ENCODE data around the gene NOX3. TPM values are rescaled to one million over a fixed set of nuclear protein-coding genes. Genes with fewer than 3 reads are reported as not detected.

Gene NOX3
- total and polyA plus RNA-seq, 2 of the 8 experiments (the other 6 are each of a cell fraction or from before 2014, with no cell fraction given) = not detected

GRCh38 chr6:155424181-155424580 lies 31.5 kb downstream of the NOX3 start:
- Histone ChIP-seq H3K9ac (replicated peaks in 1 of 4; ENCODE audit: extremely low read depth in 1 of 4, low read depth in 3 of 4, low read length in 3 of 4) (no peak overlapping the region), H4K8ac (ENCODE audit: extremely low read depth, insufficient read depth, low read length) (no peak overlapping the region), H2BK15ac (ENCODE audit: low read length) (no peak overlapping the region), H3K27me3 (replicated peaks in 1 of 4; ENCODE audit: control insufficient read depth in 3 of 4, extremely low read depth in 1 of 4, insufficient read depth in 3 of 4, low read length in 3 of 4) (no peaks in the 10 kb centered on the region; a peak in 1 of 7 replicates), H3K4me1 (replicated peaks in 1 of 4; ENCODE audit: control insufficient read depth in 3 of 4, insufficient read depth in 4 of 4, low read length in 3 of 4) (no peaks in the 10 kb centered on the region), H3K4ac (replicated peaks; ENCODE audit: insufficient read length, low read depth, low read length) (no peak overlapping the region), H3K79me2 (ENCODE audit: control insufficient read depth in 1 of 2, insufficient read depth in 2 of 2, low read length in 2 of 2) (no peaks in the 10 kb centered on the region), H2AK5ac (ENCODE audit: low read depth, low read length) (no peak overlapping the region), H3K36me3 (ENCODE audit: control insufficient read depth in 2 of 4, insufficient read depth in 4 of 4, low read length in 3 of 4) (no peaks in the 10 kb centered on the region), H3K79me1 (ENCODE audit: low read depth, low read length) (no peaks in the 10 kb centered on the region), H3K4me3 (ENCODE audit: extremely low read depth in 1 of 4, insufficient read depth in 2 of 4, low read depth in 3 of 4, low read length in 4 of 4) (no peak overlapping the region), H2BK5ac (ENCODE audit: low read depth, low read length) (no peak overlapping the region), H4K20me1 (replicated peaks in 1 of 2; ENCODE audit: control insufficient read depth in 1 of 2, insufficient read depth in 2 of 2, low read length in 2 of 2) (no peaks in the 10 kb centered on the region), H2BK12ac (ENCODE audit: low read depth, low read length) (no peak overlapping the region), H4K5ac (ENCODE audit: insufficient read length, low read depth, low read length) (no peak overlapping the region), H3K23me2 (ENCODE audit: low read depth, low read length) (no peaks in the 10 kb centered on the region), H2AFZ (ENCODE audit: low read length) (no peak overlapping the region), H3K14ac (ENCODE audit: insufficient read length) (no peak overlapping the region), H3K9me3 (ENCODE audit: insufficient read depth in 2 of 2, low read depth in 1 of 2, low read length in 1 of 2) (no peaks in the 10 kb centered on the region), H2BK20ac (ENCODE audit: low read length) (no peak overlapping the region), H3K56ac (replicated peaks; ENCODE audit: insufficient read length, low read depth, low read length) (no peak overlapping the region), H3K18ac (ENCODE audit: extremely low read depth, low read length) (no peak overlapping the region), H3K27ac (ENCODE audit: low read depth, low read length) (no peak overlapping the region), H3K4me2 (ENCODE audit: insufficient read depth in 1 of 2, low read depth in 2 of 2, low read length in 2 of 2) (no peak overlapping the region), H4K91ac (replicated peaks; ENCODE audit: insufficient read length, low read length) (no peak overlapping the region), H2BK120ac (replicated peaks; ENCODE audit: low read depth, low read length) (no peak overlapping the region), H3K23ac (ENCODE audit: insufficient read length) (no peak overlapping the region)
- 84% methylated on average over 2 of the region's 2 CpGs; no CpG with 5 or more reads in 1 of the 2 experiments for WGBS, 2 experiments (ENCODE audit: extremely low coverage in 1 of 2, insufficient coverage in 1 of 2, insufficient read length in 1 of 2, insufficient replicate concordance in 2 of 2, low coverage in 1 of 2, low lambda C conversion rate in 2 of 2, missing lambda C conversion rate in 1 of 2)
- TF ChIP-seq ATF2 (IDR thresholded peaks at IDR 0.05; ENCODE audit: low read length) (no peak), GABPA (IDR thresholded peaks at IDR 0.05; ENCODE audit: borderline replicate concordance, insufficient read depth, low read length) (no peak), EP300 (IDR thresholded peaks at IDR 0.05; ENCODE audit: borderline replicate concordance in 1 of 2, low read depth in 2 of 2, low read length in 2 of 2) (no peak), CBX5 (IDR thresholded peaks at IDR 0.05; ENCODE audit: low read depth, low read length) (no peak)
- FAIRE-seq (no peak), DNase-seq (ENCODE audit: low read depth in 1 of 2, low spot score in 2 of 2) (no peak)
- ChIA-PET CTCF (ENCODE audit: partially characterized antibody) (interaction anchor here (1.5 to 2.0 kb wide), 2 partner anchors 12 to 70 kb away, joined by 3 to 4 read pairs; no protein-coding TSS in a partner anchor), POLR2A (ENCODE audit: partially characterized antibody) (no interaction called here)
